Effector CD4-positive, alpha-beta T cell (primary cell): ENCODE results near the gene SORBS1.

Experiments
- DNase-seq: peaks from one replicate; pipeline ENCODE4 v3.0.0-alpha.2; 2020

Gene SORBS1

DNA sequence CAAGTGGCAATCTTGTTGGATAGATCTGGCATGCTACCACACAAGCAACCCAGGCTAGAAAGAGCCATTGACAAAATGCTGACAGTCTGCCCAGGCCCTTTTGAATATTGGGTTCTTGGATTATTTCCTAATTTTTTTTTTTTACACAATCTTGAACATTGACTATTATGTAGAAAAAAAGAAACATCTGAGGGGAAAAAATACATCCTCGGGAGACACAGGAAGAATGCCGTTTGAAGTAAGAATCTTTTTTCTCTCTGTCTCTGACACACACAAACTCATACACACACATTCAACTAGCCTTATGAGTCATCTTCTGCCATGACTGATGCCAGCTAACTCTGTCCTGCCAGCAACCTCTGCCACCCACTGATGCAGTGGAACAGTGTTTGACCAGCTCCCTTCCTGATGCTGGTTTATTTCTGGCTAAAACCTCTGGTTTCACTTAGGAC, 47.2 kb downstream of the SORBS1 start:
- no peak for DNase-seq

DNA sequence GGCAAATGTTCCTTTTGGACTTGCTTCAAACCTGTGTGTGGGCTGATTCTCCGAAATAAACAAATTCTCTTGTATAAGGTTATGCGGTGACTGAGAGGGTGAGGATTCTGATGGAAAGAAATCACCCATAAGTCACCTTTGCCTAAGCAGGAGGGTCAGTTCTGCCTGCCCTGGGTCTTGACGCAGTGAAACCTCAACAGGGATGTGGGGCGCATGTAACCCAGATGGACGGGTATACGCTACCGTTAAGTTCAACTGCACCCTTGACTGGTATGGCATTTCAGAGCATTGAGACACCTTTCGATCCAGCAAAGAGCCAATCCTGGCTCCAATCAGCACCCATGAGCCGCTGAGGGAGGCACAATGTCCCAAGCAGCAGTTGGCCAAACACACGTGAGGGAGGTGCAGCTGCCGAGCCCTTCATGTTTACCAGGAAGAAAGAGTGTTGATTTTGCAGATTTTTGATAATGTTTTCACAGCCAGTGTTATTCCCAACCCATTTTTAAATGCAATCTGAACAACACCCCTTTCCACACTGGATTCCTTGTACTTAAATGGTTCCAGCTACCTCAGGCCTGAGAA, 48.1 kb downstream of the SORBS1 start:
- no peak for DNase-seq

DNA sequence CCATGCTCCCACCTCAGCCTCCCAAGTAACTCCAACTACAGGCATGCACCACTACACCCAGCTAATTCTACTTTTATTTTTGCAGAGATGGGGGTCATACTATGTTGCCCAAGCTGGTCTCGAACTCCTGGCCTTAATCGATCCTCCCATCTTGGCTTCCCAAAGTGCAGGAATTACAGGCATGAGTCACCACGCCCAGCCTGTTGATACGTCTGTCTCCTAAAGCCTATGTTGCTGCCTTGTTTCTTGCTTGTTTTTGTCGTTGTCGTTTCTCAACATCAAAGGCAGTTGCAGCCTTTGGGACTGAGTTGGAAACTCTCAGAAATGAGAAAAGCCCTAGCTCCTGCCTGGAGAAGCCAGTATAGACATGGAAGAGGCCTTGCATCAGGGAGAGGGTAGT, 49.9 kb downstream of the SORBS1 start:
- DNase-seq: no peak

DNA sequence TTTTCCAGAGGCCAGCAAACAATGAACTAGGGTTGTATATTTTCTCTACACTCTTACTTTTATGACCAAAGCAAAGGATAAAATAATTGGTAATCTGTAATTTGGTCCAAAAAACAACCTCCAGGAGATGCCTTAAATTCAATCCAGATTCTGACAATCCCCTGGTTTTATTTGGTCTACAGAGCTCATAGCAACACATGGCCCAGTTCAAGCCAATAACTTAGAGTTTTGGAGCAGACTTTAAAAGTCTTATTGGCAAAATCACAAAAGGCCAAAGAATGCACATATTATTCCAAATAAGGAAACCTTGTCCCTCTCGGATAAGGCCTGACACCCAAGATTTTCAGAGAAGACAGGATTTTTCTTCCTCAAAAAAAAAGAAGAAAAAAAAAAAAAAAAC, 51.9 kb downstream of the SORBS1 start:
- no peak for DNase-seq

DNA sequence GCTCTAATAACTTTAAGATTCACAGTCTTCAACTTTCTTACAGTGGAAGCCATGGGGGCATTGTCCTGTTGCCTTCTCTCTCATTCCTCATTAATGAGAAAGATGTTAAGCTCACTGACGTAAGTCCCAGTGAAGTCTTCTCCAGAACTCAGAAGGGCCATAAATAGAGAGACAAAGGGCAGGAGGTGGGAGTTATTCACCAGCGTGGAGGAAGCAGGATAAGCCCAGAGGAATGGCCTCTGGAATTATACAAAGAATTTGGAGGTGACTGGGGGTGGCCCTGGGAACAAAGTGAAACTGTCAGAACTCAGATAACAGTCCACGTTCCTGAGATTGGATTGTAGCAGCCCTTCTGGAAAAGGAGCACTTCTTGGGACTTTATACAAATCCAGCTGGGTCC, 52.4 kb downstream of the SORBS1 start:
- DNase-seq: no peak

DNA sequence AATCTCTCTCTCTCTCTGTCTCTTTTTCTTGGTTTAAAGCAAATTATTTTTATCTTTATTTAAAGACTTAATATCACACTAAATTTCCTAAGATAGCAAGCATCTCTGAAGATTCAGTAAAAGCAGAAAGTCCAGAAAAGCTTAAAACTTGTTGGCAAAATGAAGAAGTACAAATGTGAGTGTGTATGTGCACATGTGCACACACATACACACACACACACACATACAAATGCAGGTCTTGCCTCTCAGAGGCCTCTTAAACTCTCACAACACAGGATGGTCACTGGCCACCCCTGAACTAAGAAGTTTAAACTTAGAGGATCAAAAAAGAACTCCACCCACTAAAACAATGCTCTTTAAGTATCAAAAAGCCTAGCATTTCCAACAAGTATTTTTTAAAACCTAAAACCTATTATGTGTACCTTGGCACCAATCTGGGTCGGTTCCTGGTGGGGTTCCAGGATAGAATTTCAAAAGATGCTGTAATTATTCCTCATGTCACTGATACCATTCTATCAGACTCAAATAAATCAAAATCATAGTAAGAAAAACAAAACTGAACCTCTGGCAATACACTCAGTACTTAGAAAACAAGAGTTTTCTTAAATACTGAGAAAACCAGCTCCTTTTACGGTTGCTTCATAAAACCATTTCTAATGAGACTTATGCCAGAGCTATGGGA, 55.0 kb downstream of the SORBS1 start:
- DNase-seq: no peak

DNA sequence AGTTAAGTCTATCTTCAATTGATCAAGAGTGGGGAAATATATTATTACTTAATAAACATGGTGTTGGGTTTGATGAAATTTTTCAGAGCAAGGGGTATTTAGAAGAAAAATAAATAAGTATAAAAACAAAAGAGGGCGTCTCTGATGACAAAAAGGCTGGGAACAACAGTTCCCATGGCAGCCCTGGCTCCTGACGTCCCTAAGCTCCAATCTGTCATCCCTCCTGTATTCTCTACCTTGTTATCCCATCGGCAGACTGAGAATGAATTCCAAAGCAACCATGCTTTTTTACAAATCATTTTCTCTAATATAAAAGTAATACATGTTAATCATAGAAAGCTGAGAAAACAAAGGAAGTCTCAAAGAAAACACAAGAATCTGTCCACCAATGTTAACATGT, 55.5 kb downstream of the SORBS1 start:
- no peak for DNase-seq

DNA sequence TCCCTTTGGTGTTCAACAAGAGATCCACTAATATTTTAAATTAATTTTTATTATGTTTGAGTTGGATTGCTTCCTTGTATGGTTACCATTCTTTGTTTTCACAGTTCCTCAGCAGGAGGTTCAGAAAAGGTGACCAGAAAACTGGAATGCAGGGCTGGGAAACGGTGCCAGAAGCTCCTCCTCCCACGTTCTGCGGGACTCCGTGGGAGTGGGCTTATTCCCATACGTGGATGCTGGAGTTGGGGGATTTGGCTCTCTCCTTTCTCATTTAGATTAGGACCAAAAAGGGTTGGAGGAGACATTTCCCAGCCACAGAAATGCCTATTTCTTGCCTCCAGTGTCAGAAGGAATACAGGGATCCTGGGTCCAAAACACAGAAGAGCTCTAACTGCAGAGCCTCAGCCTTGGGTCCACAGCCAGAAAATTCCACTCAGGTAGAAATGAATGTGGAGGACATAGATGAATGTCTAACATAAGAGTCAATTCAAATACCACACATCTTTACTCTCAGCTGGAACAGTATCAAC, 56.0 kb downstream of the SORBS1 start:
- DNase-seq: no peak

DNA sequence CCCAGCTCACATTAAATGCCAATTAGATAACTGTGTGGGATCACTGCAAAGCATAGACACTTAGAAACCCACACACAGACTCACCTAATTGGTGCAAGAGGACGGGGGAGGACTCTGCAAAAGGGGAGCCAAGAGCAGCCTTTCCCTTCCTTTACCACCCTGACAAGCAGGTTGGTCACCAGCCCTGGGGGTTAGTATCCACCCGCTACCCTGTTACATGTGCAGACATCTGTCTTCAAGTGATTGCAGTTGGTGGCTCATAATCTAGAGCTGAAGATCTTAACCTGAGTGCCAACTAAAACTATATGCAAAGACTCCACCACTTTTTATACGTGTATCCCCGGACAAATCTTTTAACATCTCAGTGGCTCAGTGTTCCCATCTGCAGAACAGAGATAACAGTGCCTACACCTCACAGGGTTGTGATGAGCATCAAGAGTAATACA, 56.9 kb downstream of the SORBS1 start:
- no peak for DNase-seq

DNA sequence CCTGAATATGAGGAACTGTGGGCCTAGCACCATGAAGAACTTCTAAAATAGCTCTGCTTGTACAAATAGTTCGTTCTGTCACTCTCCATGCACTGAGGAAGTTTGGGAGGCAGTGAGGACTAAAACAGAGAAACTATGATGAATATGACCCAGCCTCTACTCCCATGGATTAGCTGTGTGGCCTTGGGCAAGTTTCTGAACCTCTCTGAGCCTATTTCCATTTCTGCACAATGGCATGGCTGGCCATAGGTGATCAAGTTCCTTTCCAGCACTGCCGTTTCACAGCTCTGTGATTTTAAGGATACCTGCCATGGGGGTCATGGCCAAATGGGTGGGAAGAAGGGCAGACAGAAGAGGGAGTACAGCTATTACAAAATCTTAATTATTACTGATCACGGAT, 57.6 kb downstream of the SORBS1 start:
- DNase-seq: no peak

DNA sequence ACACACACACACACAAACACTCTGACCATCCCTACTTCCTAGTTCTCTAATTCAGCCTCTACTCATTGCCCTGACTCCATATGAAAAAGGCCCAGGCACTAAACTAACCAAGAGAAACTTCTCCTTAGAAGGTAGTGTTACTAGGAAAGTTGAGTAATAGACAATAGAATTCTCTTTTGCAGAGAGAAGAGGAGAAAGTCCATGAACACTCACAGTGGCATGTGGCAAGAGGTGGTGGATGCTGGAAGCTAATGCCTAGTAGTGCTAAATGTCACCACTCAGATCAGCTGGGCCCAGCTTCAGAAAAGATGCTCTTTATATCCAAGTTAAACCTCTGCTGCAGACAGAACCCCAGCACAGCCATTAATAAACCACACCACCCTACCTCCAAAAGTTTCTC, 58.2 kb downstream of the SORBS1 start:
- DNase-seq: no peak

DNA sequence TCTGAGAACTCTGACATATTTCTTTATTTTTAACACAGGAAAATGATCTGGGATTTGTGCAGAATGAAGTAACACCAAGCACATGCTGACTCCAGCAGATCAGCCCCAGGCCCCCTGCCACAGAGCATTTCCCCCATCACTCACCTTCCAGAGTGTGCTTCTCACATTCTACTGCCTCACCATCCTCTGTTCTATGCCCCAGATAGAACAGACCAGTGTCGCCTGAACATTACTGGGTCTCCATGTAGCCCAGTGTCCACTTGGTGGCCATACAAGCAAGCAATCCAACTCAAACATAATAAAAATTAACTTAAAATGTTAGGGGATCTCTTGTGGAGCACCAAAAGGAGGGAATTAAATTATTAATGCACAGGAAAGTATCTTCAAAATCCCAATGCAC, 58.8 kb downstream of the SORBS1 start:
- DNase-seq: no peak

DNA sequence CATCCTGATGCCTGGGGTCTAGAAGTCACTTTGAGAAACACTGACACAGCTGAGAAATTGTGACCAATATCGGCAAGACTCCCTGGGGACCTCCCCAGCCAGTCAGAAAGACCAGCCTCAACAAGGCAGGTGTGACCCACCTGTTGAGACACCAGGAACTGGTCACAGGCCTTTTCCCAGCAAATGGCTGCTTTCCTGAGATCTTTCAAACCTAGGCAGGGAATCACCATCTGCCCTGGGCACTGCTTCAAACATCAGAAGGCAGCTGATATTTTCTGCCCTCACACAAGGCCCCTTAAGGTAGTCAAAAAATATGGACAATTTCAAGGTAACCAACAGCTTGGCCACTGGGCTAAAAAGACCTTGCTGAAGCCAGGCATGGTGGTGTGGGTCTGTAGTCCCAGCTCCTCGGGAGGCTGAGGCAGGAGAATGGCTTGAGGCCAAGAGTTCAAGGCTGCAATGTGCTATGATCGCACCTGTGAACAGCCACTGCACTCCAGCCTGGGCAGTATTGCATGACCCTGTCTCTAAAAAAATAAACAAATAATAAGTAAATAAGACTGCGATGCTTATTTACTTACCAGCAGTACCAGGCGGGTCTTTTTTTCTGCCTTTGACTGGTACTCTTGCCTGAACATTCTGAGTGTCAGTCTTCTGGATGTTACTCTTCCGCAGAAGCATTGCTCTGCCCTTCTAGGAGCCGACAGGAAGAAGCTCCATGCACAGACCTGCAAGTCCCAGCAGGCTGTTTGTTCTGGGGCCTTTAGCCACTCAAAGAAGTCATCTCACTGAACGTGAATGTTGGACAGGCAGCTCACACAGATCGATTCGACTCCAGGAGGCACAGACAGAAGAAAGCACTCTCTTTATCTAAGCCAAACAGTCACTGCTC, 59.7 kb downstream of the SORBS1 start:
- no peak for DNase-seq

DNA sequence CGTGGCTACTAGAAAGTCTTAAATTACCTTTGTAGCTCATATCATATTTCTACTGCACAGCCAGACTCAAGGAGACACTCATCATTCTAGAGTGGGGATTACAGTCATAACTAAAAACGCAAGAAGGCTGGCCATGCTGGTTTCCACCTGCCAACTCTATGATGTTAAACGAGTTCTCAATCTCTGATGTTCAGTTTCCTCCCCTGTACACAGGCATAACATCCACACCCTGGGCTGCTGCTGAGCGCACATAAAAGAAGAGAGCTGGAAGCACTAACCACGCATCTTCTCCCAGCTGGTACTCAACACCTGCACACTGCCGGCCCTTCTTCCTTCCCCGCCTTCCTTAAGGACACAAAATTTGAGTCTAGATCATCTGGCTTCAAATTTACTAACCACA, 60.5 kb downstream of the SORBS1 start:
- DNase-seq: no peak

DNA sequence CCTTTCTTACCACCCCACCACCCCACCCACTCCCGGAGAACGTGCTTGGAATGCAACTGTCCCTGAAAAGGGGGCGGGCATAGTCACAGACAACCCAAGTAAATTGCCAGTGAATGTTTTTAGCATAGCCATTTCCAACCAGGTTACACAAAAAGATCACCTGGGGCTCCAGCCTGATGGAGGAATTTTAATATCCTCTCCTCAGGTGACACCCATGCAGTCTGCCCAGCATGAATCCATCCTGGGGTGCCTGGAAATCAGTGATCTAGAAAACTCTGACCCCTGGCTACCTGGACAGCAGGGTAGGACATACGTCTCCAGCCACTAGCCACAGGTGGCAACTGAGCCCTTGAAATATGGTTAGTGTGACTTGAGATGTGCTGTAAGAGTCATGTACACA, 61.1 kb downstream of the SORBS1 start:
- no peak for DNase-seq

DNA sequence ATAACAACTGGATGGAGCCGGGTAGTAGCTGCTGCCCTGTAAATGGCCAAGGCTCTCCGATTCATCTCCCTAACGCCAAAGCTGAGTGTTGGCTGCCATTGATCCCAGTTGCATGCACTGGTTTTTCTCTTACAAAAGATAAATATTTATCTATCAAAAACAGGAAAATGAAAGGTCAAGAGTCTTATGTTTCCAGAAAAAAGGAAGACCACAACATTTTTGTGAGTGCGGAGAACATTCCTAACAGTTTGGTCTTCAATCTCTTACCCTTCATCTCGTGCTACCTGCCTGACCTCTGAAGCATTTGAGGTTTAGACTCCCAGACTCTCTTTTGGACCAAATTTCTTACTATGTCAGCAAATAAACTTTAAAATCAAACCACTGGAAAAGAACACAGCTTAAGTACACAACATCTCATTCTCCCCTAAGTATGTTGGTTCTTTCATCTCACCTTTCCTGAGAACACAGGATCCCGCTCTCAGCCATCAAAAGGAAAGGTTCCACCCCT, 61.6 kb downstream of the SORBS1 start:
- no peak for DNase-seq

DNA sequence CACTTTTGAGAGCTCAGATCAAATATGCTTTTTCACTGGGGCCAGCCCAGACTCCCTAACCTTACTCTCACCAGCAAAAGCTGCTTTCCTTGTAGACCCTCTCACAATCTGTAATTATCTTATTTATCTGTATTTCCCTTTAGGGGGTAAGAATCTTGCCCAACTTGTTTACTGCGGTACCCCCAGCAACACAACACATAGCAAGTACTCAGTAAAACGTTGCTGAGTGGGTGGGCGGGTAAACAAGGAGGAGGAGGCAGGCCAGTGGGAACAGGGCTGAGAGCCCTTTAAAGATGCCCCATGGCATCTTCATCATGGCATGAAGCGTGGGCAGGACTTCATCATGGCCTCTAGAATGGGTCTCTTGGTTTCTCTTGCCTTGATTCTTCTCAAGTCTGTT, 64.2 kb downstream of the SORBS1 start:
- no peak for DNase-seq

DNA sequence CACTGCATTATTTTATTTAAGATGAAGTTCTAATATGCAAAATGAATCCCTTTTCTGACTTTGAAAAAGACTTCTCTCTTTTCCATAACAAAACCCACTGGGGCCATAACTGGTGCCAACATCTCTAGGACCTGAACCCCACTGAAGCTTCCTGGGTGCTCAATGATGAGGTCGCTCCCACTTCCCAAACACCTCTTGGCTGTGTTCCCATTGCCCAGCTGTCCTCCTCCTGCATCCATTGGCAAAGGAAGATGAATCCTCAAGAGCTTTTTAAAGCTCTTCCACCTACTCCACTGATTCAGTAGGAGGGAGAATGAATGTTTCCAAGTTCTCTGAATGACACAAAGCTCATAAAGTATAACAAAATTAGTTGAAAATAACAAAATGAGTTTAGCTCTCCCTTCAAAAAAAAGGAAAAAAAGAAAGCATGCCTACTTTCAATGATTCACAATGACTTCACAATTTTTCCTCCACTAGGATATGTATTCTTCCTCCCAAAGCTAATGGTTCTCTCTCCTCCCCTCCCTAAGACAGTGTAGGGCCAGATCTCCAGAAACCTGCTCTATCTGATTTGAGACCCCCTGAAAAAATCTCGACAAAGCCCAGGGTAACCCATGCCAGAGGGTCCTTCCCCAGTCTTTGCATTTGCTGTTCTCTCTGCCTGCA, 64.8 kb downstream of the SORBS1 start:
- no peak for DNase-seq

DNA sequence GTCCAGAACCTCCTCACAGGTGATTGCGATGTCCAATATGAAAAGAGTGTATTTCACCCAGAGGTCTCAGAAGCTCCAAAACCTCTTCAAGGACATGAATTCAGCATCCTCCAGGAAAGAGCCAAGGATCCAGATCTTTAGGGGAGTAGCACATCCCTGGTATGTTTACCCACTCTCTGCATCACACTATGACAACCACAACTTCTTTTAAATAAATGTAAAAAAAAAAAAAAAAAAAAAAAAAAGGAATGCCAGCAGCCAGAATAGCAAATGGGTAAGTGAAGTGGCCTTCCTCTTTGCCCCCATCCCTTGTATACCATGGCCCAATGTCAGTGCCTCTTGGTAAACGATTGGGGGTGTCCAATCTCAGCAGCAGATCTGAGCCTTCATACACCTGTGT, 67.3 kb downstream of the SORBS1 start:
- DNase-seq: no peak

DNA sequence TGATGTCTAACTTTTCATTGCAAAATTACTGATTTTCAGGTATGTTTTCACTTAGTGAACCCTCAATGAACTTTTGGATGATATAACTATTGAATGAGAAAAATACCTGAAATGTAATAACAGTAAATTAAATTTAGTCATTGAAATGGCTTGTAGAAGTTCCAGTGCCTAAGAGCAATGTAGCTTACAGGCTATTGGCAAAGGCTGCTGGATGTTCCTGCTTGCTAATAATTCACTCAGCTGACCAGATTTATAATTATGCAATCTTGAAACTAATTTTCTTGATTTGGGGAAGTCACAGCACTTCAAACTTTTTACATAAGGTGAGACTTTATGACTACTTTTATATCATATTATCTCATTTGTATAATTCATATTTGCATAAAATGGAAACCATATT, 73.2 kb downstream of the SORBS1 start:
- DNase-seq: no peak

DNA sequence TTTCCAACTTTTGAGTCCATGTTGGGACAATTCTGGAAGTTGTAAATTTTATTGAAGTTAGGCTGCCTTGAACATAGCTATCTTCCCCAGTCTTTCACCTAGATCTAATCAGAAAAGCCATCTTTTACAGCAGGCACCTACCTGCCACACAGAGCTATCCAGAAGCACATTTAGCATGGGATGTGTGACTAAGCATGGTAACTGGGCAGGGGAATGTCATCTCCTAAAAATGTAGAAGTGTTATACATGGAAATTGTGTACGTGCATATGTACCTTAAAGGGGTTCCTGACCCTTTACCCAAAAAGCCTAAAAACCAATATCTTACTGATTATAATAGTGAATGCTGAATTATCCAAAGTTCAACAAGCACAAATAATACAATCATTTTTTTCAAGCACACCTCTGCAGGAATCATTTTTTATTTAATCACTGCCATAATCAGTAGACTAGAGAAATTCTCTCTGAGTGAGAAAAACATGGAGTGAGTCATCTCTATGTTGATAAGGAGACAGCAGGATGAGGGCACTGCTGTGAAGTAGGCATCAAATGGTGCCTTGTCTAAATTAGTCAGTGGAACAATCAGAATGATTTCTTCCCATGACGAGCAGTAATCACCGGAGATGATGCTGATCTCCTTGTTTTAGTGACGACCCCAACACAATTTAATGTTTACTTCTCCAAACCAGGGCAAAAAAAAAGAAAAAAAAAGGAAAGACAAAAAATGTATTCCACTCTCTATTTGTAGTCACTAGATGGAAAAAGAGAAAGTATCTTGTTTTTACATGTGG, 75.9 kb downstream of the SORBS1 start:
- DNase-seq: no peak
